Liver (tissue), 5 donors: Measurements from ENCODE around the gene CLDN15. TPM values are rescaled to one million over a fixed set of nuclear protein-coding genes. Genes with fewer than 3 reads are reported as not detected.

ENCODE experiments used
- polyA plus RNA-seq, 2 donors: library from polyadenylated mRNA; stranded (reverse) in 1 of 2; unstranded in 1 of 2; fragments of 200-250 nt in 1 of 2; fragments of >200 nt in 1 of 2; fragmentation: Nextera tagmentation in 1 of 2; extraction: Ambion mirVana in 1 of 2; gene quantifications; one replicate each; pipeline versions ENCODE4 v1.2.1 to v1.2.3, GENCODE V29; 2013 to 2015
- small RNA-seq: library from RNA; depleted of rRNA; stranded (forward); fragments of <200 nt; gene quantifications from one replicate; pipeline ENCODE3, GENCODE V24; 2014
- total RNA-seq, 2 donors: library from RNA; depleted of rRNA; stranded (reverse); fragments of >200 nt; gene quantifications; one replicate each; pipeline ENCODE4 v1.2.3, GENCODE V29; 2014
- donor health status: healthy.
- donor health status: healthy.
- donor health status: healthy.

CLDN15 gene
- total and polyA plus RNA-seq, 4 donors, result 3.7 to 12.4 (median 4.6) TPM

Small RNA genes lying within 50 kb of the gene (small RNA-seq; reads per million reads assigned to genes)
- gene RNU6-1104P, result 0.07 reads per million

Other genes with a start within 250 kb of the CLDN15 start
- gene MUC17, start 217.7 kb downstream of the CLDN15 start, total RNA-seq, result not detected
- not detected for gene MUC17, start 217.7 kb downstream of the CLDN15 start, polyA plus RNA-seq
- 10 to 100 TPM in 1 of 2 donors, 1 to 10 TPM in 1; 9.2 to 15.6 TPM for gene TRIM56, start 152.3 kb downstream of the CLDN15 start, total RNA-seq
- 1 to 10 TPM; 4.8 to 6.1 TPM for gene TRIM56, start 152.3 kb downstream of the CLDN15 start, polyA plus RNA-seq
- 10 to 100 TPM in 1 of 2 donors, under 1 TPM in 1; 0.93 to 10.2 TPM for gene SERPINE1, start 110.7 kb downstream of the CLDN15 start, total RNA-seq
- 10 to 100 TPM in 1 of 2 donors, 1 to 10 TPM in 1; 5.8 to 18.6 TPM for gene SERPINE1, start 110.7 kb downstream of the CLDN15 start, polyA plus RNA-seq
- gene AP1S1, start 83.3 kb downstream of the CLDN15 start, total RNA-seq, result 10 to 100 TPM; 20.9 to 23.1 TPM
- 10 to 100 TPM; 13.8 to 25.7 TPM for gene AP1S1, start 83.3 kb downstream of the CLDN15 start, polyA plus RNA-seq
- gene VGF, start 72.2 kb downstream of the CLDN15 start, total RNA-seq, result not detected
- gene VGF, start 72.2 kb downstream of the CLDN15 start, polyA plus RNA-seq, result not detected
- gene NAT16, start 57.5 kb downstream of the CLDN15 start, total RNA-seq, result not detected
- gene NAT16, start 57.5 kb downstream of the CLDN15 start, polyA plus RNA-seq, result not detected
- 1 to 10 TPM; 1.8 to 4.2 TPM for gene MOGAT3, start 36.8 kb downstream of the CLDN15 start, total RNA-seq
- 1 to 10 TPM; 3.3 to 7.9 TPM for gene MOGAT3, start 36.8 kb downstream of the CLDN15 start, polyA plus RNA-seq
- 10 to 100 TPM; 19.4 to 32.1 TPM for gene PLOD3, start 20.2 kb downstream of the CLDN15 start, total RNA-seq
- 10 to 100 TPM; 23.2 to 42.9 TPM for gene PLOD3, start 20.2 kb downstream of the CLDN15 start, polyA plus RNA-seq
- gene ZNHIT1, start 19.6 kb downstream of the CLDN15 start, total RNA-seq, result 10 to 100 TPM; 52.7 to 74.9 TPM
- gene ZNHIT1, start 19.6 kb downstream of the CLDN15 start, polyA plus RNA-seq, result 100 to 1,000 TPM; 110 to 149 TPM
- gene FIS1, start 7.3 kb upstream of the CLDN15 start, total RNA-seq, result 100 to 1,000 TPM; 112 to 133 TPM
- gene FIS1, start 7.3 kb upstream of the CLDN15 start, polyA plus RNA-seq, result 100 to 1,000 TPM; 177 to 192 TPM
- 1 to 10 TPM; 5.5 to 6.6 TPM for gene IFT22, start 84.0 kb upstream of the CLDN15 start, total RNA-seq
- 1 to 10 TPM; 8.5 to 9.4 TPM for gene IFT22, start 84.0 kb upstream of the CLDN15 start, polyA plus RNA-seq
- gene COL26A1, start 125.1 kb upstream of the CLDN15 start, total RNA-seq, result 1 to 10 TPM in 1 of 2 donors, under 1 TPM in 1; 0.89 to 1.8 TPM
- gene COL26A1, start 125.1 kb upstream of the CLDN15 start, polyA plus RNA-seq, result 1 to 10 TPM in 1 of 2 donors, under 1 TPM in 1; 0.76 to 1.0 TPM